Measurements from ENCODE around the gene JAM3.

JAM3 gene

DNA sequence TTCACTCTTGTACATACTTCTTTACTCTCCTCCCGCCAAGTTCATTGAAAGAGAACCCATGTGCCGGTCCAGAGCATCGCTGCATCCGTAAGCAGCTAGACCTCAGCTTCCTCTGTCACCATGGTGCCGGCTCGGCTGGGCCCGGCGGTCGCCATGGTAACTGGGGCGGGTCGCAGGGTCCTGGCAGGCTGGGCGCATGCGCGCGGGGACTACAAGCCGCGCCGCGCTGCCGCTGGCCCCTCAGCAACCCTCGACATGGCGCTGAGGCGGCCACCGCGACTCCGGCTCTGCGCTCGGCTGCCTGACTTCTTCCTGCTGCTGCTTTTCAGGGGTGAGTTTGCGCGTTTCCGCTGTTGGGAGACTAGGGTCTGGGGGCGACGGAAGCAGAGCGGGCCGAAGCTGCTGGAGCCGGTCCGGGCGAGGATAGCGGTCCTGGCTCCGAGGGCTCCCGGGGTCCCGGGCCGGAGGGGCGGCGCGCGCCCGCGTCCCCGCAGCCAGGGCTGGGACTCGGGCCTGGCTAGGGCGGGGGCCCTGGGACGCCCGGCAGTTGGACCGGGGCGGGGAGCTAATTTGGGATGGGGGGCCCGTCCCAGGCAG is at the start of gene JAM3:
TSS of gene JAM3 (plus strand) at position 244 of the 597 bp plus-strand sequence. CDS start at position 256, 12 bp downstream.
- DNase-seq = peak; percentile 50 to 69

DNA sequence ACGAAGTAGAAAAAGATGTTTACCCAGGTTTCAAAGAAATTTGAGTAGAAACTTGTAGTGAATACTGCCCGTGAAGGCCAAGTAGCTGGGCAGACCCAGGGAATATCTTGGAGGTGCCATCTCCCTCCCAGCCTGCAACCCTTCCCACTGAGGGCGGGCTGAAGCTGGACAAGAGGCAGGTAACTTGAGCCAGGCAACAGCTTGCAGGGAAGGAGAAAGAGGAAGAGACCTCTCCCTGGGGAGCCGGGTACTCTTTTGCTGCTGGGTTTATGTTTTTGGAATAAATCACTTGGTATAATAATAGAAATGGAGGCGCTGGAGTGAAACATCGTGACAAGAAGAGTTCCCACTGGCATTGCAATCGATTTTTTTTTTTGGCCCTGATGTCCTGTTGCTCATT is 49.4 kb upstream of the JAM3 start:
- no peak for DNase-seq

DNA sequence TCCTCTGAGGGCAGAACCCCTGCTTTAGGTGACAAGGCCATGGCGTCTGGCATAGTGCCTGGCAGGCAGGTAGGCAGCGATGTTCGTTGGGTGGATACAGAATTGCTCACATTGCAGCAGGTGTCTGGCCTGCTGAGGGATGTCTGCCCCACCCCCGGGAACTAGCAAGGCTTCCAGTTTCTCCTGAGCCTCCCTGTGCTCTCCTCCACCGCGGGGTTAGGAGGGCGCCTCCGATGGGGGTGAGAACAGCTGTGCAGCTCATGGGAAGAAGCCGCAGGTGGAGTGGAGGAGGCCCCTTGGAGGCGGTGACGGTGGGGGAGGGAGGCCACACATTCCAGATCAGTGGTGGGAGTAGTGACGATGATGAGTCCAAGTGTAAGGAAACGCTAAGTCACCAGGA is 48.3 kb upstream of the JAM3 start:
- no peak for DNase-seq

DNA sequence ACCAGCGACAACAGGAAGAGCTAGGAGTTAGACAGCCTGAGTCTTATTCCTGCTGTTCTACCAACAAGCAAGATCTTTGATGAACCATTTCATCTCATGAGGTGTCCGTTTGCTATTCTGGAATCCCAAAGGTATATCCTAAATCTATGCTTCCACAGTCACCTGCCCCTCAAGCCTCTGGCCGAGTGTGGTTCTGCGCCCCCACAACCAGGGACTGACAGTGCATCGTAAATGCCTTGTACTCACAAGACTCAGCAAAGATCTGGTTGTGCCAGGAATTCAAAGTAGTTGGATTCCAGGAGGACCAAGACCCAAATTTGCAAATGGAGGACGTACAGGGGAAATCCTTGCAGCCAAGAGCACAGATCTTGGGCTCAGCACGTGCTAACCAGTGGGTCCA is 47.5 kb upstream of the JAM3 start:
- DNase-seq = no peak

DNA sequence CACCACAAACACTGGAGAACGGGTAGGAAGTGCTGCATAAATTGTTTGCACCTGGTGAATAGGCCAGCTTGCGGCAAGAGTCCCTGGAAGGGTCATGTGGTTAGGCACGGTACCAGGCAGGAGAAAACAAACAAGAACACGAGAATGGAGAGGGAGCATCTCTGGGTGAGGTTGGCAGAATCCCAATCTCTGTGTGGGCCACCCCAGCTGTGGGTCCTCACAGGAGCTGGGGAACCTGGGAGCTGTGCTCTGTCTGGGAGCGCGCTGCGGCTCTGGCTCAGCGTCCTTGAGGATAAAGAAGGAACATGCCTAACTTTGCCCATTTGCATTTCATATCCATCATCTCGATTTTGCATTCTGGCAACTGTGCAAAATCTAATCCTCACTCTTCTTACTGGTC is 46.1 kb upstream of the JAM3 start:
- DNase-seq = no peak

DNA sequence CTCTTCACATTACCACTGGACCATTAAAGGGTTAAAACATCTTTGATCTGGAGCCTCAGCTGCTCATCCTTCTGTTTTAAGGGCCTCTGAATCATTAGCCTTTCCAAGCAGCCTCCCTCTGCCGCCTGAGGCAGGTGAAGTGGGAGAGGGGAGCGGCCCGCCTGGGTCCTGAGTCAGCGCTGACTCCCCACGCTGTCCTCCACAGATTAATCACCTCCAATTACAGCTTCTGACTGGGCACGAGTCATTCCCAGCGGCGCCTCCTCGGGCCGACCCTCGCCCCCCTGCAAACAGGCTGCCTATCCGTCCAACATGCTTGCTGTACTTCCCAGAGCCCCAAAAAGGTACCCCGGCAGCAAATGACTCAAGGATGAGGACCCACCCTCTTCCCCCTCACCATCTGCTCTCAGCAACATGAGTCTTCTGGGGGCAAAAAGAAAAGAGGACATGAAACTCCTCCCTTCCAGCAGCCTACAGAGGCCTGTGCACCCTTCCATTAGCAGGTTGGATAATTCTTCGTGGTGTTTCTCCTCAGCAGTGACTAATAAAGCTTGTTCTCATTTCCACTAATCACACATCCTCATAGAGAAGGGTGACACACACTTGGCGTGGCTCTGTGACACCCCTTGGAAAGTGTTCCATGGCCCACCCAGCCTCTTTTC is 44.3 kb upstream of the JAM3 start:
- no peak for DNase-seq

DNA sequence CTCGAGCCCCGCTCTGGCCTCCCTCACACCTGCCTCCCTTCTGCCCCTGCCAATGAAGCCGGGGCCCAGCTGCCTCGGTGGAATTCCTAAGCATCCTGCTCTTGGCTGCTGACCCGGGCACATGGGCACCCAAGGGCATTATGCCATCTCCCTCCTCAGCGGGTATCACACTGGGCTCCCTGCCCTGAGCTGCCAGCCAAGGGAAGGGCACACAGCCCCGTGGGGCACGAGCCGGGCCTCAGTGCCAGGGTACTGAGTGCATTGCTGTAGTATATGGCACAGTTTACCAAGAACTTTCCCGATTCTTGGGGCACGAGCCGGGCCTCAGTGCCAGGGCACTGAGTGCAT is 43.8 kb upstream of the JAM3 start:
- no peak for DNase-seq

DNA sequence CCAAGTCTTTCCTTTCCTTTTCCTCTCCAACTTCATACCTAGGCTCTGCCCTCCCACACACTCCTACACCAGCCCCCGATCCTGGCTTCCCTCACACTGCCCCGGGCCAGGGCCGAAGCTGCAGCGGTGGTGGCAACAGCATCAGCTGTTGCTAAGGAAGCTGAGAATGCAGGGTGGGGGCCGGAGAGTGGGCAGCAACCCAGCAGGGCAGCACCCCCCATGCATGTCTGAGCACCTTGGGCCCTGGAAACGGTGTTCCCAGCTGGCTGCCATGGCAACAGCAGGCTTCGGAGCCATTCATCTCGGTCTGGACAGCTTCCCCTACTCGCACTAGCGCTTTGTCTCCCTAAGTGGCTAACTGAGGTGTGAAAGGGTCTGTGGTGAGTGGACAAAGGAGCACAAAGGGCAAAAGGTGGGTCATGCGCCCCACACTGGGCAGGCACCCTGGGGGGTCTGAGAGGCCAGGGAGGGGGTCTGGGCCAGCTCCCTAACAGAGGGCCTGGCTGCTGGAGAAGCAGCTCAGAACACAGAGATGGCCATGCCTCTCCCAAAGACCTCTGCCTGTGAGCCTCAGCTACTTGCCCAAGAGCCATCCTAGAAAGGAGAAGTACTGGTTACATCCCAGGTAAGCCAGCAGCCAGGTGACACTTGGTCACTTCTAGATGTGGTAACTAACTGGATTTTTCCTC is 42.1 kb upstream of the JAM3 start:
- DNase-seq = no peak

DNA sequence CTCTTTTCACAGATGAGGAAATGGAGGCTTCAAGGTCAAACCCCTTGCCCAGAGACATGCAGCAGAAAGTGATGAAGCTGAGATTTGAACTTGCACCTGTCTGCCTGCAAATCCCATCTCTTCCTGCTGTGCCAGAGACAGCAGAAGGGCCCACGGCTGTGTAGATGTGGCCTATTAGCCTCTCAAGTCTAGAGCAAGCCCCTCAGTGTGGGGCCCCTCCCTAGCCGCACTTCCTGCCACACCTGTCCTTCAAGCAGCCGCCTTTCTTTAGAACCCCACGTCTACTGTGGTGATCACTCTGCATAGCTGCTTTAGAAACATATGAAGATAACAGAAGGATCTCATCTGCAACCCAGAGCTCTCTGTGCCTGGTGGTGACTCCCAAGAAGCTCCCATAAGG is 41.2 kb upstream of the JAM3 start:
- no peak for DNase-seq

DNA sequence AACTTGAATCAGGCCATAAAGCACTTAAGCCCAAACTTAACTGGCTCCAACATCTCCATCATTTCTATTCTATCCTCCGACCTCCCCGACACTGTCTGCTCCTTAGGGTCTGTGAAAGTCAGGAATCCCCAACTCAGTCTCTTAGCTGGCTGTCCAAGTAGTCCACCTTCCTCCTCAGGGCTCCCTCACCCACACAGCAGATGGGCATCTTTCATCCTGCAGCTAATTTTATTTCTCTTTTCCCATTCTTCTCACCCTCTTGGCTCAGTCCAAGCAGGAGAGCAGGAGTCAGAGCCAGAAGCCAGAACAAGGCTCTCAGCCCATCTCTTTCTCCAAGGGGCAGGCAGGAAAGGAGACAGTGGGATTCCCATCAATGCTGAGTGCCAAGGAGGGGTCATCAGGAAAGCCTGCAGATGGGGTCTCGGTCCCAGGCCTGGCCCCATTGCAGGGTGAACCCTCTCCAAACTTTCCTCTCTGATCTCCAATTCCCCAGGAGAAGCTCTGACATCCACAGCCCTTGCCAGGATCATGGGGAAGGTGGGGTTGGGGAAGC is 40.4 kb upstream of the JAM3 start:
- DNase-seq = no peak

DNA sequence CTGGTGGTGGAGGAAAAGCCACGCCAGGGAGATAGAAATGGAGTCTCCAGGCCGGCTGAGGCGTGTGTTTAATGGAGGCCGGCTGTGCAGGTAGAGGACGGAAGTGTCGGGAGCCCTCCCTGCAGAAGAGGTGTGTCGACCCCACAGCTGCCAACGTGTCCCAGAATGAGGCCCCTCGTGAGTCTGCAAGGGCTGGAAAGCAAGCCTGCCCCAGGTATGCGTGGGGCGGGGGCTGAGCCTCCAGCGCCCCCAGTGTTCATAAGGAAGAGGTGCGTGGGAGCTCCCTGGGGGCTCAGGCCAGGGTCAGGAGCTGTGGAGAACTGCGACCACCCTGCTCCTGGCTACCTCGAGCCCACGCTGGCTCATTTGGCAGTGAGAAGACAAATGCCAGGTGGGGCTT is 38.0 kb upstream of the JAM3 start:
- no peak for DNase-seq

DNA sequence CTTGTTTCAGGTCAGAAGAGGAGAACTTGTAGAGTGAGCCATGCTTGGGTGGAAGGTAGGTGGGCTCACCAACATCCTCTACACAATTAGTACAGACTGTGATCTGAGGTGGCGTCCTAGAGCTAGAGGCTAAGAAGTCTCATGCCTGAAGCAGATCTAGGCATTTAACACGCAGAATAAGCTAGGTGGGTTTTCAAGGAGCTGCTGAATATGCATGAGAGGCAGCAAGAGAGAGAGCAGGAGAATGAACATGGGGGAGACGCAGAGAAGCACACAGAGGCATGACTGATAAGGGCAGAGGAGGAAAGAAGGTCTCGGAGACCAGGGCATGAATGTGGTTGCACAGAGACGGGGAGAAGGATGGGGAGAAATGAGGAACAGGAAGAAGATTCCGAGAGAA is 36.8 kb upstream of the JAM3 start:
- DNase-seq = peak; percentile 4 to 14

DNA sequence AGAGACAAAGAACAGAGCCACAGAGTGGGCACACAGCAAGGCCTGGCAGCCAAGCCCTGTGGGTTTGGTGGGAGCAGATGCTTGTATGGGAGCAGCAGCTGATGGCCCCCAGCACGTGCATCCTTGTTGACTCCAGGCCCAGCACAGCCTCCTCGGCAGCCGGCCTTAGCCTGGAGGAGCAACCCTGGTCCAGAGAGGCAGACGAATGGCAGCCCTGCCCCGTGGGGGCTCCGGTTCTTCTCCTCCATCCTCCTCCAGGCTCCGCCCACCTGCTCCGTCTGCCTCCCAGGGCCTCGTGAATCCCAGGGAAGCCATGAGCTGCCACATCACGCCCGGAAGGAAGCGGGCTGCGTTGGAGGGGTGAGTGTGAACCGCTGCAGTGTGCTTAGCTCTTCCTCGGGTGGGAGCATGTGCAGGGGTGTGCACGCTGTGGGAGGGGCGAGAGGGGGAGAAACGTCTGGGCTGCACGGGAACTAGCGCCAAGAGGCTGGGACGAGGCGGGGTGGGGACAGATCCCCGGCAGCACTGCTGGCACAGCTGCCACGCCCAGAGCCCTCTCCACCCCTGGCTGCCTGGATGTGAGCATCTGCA is 36.3 kb upstream of the JAM3 start:
- DNase-seq = peak; percentile 70 to 79

DNA sequence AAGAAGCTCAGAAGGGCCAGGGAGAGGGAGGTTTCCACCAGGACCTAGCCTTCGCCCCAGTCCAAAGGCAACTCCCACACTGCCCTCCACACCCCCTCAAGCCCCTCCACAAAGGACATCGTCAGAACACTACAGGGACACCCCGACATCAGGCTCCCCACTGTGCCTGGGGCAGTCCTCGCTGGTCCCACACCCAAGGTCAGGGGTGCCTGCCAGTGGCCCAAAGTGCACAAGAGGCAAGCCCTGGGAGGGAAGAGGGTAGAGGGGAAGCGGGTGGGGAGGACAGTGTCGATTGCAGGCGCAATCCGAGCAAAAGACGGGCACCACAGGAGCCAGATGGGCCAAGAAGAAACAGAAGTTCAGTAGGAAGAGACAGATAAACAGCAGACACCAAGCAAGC is 35.6 kb upstream of the JAM3 start:
- DNase-seq = no peak

DNA sequence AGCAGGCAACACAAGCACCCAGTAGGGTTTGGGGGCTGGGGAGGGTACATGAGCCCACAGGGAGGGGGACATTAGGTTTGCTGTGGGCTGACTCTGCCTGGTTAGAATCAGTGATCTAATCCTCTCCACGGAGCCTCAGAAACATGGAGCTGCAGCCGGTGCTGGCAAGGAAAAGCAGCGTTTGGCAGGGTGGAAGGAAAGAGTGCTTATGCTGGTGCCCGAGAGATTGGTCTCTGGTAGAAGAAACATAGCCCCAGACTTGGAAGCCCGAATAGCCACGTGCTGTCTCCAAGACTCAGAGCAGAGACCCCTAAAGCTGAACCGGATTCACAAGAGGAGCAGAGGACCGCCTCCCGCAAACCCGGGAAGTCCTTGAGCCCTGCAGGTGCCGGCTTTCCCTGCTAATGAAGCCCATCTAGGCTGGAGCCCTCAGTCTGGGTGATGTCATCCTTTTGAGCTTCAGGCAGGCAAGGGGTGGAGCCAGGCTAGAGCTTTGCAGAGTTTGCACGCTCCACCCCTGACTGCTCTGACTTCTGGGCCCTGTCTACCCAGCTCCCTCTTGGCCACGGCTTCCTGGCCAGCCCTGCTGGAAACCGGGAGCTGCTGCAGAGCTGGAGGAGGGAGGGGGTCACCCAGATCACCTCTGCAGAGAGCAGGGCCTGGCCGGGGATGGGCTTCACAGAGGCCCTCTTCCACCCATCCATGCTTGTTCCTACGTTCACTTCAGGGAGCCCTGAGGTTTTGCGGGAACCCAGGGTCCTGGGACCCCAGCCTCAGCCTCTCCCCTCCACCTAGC is 35.0 kb upstream of the JAM3 start:
- peak; percentile 81 for DNase-seq

DNA sequence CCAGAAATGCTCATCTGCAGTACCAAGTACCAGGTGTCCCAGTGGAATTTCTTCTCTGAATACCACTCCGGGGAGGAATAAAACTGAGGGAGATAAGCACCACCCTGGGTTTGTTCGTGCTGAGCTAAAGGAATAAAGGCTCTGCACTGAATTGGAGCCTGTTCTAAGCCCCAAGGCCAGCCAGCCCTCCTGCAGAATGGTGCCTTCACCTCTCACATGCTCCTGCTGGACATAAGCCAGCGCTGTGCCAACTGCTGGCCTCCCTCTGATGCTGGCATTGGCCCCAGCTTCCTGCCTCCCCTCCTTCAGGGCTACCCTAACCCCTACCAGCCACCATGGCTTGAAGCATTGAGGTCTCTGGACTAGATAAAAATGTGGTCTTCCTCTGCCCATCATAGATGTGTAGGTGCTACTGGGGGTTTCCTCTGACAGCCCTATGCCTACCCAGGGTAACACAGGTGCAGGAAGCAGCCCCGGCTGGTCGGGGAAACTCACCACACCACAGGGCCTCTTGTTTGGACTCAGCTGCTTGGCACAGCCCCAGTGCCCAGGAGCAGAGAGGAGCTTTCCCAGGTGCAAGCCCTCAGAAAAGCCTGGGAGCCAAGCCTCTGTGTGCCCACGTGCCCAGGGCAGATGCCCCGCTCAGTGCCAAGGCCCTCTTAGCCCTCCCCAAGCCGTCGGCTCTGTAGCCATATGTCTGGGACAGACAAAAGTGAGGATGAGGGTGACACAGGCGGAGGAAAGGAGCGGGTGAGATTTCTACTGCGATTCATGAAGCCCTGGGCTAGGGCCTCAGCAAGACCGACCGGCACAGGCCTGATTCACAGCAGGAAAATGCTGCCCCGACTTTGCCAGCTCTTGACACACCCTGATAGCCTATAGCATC is 34.1 kb upstream of the JAM3 start:
- no peak for DNase-seq

DNA sequence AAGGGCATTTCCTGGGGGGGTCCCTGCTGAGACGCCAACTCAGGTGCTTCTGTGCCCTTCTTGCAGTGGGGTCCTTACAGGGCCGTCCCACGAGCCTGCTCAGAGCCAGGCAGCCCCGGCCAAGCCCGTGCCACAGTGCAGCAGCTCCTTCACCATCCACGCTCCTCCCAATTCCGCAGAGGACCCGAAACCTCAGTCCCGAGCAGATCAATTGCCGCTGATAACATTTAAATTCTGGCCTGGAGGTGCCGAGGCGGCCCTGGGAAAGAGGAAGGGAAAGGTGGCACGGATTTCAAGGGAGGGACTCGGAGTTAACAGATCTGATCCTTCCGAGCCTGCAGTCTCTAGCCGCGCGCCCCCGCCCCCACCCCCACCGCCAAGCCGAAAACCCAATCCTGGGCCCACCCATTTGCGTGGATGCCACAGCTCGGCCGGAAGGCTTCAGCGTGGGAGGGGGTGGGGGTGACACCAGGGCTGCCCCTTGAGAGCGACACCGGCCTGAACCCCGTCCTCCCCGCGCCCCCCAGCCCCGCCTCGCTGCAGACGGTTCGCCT is 32.3 kb upstream of the JAM3 start:
- DNase-seq = no peak

DNA sequence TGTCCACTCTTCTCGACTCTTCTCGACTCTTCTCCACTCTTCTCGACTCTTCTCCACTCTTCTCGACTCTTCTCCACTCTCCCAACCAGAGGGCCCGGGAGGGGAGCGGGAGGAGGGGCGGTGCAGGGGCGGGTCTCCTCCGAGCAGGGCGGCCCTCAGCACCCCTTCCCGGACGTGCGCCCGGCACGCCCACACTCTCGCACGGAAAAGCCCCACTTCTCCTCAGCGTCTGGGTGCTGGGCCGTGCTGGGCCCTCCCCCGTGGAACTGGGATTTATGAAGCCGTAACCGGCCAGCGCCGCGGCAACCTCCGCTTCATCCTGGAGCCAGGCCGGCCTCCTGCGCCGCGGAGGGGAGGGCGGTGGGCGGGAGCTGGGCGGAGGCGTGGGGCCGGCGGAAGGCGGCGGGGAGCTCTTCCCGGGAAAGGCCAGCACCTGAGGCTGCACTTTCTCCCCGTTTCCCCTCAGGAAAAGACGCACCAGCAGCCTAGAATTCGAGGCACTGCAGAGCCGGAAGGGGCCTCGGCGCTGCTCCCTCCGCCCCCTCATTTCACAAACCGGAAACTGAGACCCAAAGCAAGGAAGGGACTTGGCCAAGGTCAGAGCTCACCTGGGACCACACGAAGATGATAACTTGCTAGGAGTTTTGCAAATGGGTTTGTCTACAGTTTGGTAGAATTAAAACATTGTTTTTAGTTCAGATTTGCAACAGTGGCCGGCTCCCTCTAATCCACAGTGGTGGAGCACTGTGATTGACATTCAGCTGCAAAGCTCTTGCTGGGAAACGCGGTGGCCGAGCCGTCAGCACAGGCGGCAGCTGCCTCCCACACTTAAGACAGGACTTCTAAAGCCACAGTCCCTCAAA is 31.6 kb upstream of the JAM3 start:
- DNase-seq = peak; percentile 36 to 50

DNA sequence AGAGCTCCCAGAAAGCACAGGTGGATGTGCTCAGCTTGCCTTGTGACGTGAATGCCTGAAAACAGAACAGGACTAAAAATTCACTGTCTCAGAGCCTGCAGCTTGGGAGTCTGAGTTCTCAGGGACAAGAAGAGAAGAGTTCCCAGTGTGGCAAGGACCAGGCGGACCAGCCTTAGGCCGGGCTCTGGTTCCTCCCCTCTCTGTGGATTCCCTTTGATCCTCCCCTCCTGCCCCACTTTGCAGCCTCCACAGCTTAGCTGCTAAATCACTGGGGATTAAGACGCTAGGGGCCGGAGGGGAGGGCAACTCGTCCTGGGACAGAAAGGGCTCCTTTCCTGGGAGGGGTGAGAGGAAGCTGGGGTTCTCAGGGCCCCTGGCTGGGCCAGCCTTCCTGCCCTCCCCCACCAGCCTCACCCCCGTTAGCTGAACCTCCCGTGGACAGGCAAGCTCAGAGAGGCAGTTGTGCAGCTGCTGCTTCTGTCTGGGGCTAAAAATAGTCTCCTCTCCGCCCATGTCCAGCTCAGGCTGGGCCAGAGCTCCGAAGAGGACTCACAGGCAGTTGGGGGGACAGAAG is 29.9 kb upstream of the JAM3 start:
- DNase-seq = no peak

DNA sequence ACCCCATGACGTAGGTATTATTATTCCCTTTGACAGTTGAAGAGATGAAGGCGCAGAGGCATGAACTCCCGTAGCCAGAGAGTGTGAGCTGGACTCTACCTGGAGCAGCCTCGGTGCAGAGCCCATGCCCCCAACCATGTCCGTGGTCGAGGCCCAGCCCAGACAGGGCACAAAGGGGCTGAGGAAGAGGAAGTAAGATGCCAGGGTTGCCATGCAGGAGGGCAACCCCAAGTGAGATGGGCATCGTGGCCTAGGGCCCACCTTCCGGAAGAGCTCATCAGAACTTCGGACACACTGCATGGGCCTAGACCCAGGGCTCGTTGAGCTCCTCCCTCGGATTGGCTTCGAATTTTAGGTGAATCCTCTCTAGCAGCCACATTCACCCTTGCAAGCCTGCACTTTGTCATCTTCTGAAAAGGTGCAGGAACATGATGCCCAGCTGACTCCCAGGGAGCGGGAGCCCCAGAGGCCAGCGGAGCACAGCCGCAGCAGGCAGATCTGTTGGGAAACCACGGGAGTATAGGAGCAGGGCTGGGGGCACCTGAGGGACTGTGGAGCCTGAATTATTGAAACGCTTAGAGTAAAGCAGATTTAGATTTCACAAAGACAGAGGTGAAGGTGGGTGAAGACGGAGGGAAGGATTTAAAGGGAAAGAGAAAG is 29.0 kb upstream of the JAM3 start:
- no peak for DNase-seq

Measured in Kasumi-1 (cell line).